HG03196 (cell line): ENCODE results near the gene SLAMF1.
A peak's percentile ranks its signal among the peaks of the same experiment; 100 is the strongest.
"Not testable (repeated sequence)": the region's sequence is repeated elsewhere in the genome, so short reads cannot be mapped to it uniquely, and the experiment has no call there.

Source experiments
- ATAC-seq: cut with Tn5 transposase; IDR thresholded peaks from one replicate; pipeline ENCODE4 v1.9.1; 2021; ENCODE audit not compliant: unreplicated experiment

Gene SLAMF1

GRCh38 chr1:160665330-160666078 lies 18.7 kb upstream of the SLAMF1 start:
- ATAC-seq = no peak

GRCh38 chr1:160664573-160665051 lies 17.8 kb upstream of the SLAMF1 start:
- peak; percentile 68 for ATAC-seq

- ATAC-seq = no peak
These were observed 16.1 kb upstream of the SLAMF1 start for GRCh38 chr1:160662910-160663309.

- no peak for ATAC-seq
These were observed 12.7 kb upstream of the SLAMF1 start for GRCh38 chr1:160659566-160659965.

GRCh38 chr1:160658814-160659193 lies 12.0 kb upstream of the SLAMF1 start:
- ATAC-seq = no peak

- no peak for ATAC-seq
These were observed 11.4 kb upstream of the SLAMF1 start for GRCh38 chr1:160658162-160658813.

GRCh38 chr1:160657250-160657781 lies 10.5 kb upstream of the SLAMF1 start:
- no peak for ATAC-seq

- ATAC-seq = no peak
These were observed 9.9 kb upstream of the SLAMF1 start for GRCh38 chr1:160656737-160657136.

GRCh38 chr1:160653620-160654016 lies 6.8 kb upstream of the SLAMF1 start:
- no peak for ATAC-seq

- no peak for ATAC-seq
These were observed 6.2 kb upstream of the SLAMF1 start for GRCh38 chr1:160652924-160653619.

GRCh38 chr1:160652065-160652641 lies 5.3 kb upstream of the SLAMF1 start:
- not testable (repeated sequence) for ATAC-seq

- ATAC-seq = no peak
These were observed 4.7 kb upstream of the SLAMF1 start for GRCh38 chr1:160651433-160652064.

GRCh38 chr1:160647329-160647720 lies 481 bp upstream of the SLAMF1 start:
- ATAC-seq = no peak

GRCh38 chr1:160646180-160646579 lies 664 bp downstream of the SLAMF1 start:
- no peak for ATAC-seq

- ATAC-seq = no peak
These were observed 1.3 kb downstream of the SLAMF1 start for GRCh38 chr1:160645386-160646130.

- no peak for ATAC-seq
These were observed 2.4 kb downstream of the SLAMF1 start for GRCh38 chr1:160644399-160644798.

GRCh38 chr1:160643138-160643537 lies 3.7 kb downstream of the SLAMF1 start:
- ATAC-seq = no peak

- no peak for ATAC-seq
These were observed 4.6 kb downstream of the SLAMF1 start for GRCh38 chr1:160642281-160642644.

- no peak for ATAC-seq
These were observed 5.2 kb downstream of the SLAMF1 start for GRCh38 chr1:160641323-160642280.
